ENCODE results near the gene C3AR1.
"Not testable (repeated sequence)": the region's sequence is repeated elsewhere in the genome, so short reads cannot be mapped to it uniquely, and the experiment has no call there.

Gene C3AR1

DNA sequence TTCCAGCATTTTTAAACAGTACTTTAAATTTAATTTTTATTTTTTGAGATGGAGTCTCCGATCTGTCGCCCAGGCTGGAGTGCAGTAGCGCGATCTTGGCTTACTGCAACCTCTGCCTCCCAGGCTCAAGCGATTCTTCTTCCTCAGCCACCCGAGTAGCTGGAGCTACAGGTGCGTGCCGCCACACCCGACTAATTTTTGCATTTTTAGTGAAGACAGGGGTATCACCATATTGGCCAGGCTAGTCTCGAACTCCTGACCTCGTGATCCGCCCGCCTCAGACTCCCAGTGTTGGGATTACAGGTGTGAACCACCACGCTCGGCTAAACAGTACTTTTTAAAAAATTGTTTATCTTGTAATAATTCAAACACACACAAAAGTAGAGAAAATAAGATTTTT, 37.9 kb downstream of the C3AR1 start:
- no peak for DNase-seq (ENCODE audit: low read depth in 2 of 2)

DNA sequence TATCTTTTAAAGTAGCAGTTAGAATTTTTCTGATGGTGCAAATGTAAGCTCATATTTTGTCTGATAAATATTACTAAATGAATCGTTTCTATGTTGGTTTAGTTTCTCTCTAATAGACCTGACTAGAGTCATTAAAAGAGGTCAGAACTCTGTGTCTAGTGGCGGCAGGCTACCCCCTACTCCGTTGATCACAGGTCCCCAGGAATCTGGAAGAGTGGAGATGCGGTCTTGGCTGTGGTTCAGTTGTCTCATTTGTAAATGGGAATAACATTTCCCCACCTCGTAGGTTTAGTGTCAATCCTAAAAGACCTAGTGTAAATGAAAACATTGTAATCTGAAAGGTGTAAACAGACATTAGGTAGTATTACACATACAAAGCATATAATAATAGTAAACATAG, 38.3 kb downstream of the C3AR1 start:
- no peak for DNase-seq (ENCODE audit: low read depth in 2 of 2)

DNA sequence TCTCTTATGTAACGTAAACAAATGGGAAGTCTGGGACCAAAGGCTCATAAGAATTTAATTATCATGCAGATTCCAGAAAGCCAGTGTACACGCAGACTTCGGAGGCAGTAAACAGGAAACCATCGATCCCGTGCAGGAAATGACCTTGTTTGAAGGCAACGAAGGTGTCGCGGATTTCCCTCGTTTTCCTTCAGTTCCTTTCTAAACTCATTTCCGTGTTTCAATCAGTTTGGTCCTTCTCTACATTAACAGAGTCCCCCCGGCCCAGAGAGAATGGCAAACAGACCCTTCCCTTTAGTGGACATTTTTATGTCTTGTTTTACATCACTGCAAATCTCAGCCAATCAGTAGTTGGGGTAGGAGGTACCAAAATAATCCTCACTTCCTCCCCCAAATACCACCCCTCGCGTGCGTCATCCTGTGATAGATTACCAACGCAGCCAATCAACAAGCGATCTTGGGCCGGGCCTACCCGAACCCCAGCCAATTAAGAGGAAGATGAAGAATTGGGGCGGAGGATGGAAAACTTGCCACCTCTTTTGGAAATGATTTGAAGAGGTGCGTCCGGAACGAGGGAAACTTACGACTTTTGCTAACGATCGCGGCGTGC, 39.8 kb downstream of the C3AR1 start:
- peak; percentile 94 to 96 for DNase-seq (ENCODE audit: low read depth in 2 of 2)

DNA sequence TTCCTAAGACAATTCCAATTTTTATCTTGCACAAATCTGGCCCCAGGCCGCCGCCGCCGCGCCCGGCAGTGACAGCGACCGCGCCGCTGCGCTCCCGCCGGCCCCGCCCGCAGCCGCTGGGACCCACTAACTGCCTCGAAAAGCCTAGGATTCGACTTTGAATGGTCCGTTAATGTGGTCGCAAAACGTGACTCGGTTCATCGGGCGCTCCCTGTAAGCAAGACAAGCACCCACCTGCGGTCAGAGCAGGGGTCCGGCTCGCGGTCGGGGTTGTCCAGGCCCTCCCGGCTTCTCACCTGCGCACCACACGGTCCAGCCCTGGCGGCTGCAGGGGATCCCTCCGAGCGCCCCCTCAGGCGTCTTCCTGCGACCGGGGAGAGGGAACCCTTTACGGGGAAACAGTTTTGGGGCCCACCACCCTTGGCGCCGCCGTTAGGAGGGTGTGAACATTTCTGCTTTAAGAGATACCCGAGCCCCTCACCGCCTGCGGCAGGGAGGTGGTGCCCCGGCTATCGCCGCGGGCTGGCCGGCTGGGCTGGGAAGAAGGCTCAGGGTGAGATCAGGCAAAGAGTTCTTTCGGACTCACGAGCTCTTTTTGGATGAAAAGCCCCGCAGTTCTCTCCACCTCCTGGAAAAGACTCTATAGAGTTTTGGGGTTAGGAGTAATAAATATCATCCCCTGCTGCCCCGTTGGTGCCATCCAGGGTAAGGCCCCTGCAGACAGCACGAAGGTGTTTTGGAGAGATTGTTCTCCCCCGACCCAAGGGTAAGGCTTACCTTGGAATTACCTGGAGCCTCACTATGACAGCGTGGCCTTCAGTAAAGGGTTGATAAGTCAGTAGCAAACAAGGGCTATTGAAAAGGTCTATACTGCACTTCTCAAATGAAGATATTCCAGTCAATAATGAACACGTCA, 47.2 kb downstream of the C3AR1 start:
- DNase-seq (ENCODE audit: low read depth in 2 of 2): no peak

GRCh38 chr12:8018213-8018612, 47.9 kb downstream of the C3AR1 start:
- DNase-seq (ENCODE audit: low read depth in 2 of 2): not testable (repeated sequence)

DNA sequence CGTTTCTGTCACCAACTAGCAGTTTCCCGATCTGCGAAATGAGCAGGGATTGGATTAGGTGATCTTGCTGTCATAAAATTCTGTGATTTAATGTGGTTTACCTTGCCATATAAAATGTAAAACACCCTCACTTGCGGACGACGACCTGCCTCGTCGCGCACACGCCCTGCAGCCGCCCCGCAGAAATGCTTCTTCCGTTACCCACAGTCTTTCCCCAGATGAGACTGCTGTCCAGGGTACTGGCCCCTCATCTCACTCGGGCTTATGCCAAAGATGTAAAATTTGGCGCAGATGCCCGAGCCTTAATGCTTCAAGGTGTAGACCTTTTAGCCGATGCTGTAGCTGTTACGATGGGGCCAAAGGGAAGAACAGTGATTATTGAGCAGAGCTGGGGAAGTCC, 51.3 kb downstream of the C3AR1 start:
- no peak for DNase-seq (ENCODE audit: low read depth in 2 of 2)

DNA sequence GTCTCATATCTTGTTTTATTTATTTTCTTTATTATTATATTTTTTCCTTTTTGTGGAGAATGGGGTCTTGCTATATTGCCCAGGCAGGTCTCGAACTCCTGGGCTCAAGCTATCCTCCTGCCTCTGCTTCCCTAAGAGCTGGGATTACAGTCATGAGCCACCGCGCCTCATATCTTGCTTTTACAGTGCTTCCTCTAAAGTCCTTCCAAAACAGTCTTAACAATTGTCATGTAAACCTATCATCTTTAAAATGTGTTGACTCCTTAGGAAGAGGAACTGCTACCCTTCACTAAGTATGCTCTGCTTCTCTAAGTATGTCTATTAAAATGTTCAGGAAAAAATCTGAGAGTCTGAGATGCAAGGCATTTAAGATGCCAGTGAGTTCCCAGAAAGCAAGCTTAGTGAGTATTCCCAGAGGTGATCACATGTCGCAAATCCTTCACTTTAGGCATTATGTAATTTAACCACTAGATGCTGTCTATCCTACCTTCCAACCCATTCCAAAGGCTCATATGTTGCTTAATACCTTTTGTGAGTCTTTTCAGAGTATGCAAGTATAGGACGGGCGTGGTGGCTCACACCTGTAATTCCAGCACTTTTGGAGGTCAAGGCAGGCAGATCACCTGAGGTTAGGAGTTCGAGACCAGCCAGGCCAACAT, 53.4 kb downstream of the C3AR1 start:
- DNase-seq (ENCODE audit: low read depth in 2 of 2): no peak

DNA sequence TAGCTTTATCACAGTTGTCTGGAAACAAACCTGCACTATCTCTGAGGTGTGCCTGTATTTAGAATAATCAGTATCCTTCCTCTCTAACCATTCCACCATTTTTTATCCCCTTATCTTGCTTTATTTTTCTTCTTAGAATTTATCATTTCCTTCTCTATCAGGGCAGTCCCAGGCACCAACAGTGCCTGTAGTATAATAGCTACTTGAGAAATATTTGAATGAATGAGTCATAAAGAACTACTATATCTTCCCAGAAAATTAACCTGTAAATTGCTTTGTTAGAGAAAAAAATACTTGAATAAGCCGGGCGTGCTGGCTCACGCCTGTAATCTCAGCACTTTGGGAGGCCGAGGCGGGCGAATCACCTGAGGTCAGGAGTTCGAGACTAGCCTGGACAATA, 54.8 kb downstream of the C3AR1 start:
- no peak for DNase-seq (ENCODE audit: low read depth in 2 of 2)
